ENCODE data around the gene GALNT14.

- TF ChIP-seq SUZ12 (IDR thresholded peaks at IDR 0.05; ENCODE audit: unreplicated experiment): no peak
- TF ChIP-seq, protein P1, sequence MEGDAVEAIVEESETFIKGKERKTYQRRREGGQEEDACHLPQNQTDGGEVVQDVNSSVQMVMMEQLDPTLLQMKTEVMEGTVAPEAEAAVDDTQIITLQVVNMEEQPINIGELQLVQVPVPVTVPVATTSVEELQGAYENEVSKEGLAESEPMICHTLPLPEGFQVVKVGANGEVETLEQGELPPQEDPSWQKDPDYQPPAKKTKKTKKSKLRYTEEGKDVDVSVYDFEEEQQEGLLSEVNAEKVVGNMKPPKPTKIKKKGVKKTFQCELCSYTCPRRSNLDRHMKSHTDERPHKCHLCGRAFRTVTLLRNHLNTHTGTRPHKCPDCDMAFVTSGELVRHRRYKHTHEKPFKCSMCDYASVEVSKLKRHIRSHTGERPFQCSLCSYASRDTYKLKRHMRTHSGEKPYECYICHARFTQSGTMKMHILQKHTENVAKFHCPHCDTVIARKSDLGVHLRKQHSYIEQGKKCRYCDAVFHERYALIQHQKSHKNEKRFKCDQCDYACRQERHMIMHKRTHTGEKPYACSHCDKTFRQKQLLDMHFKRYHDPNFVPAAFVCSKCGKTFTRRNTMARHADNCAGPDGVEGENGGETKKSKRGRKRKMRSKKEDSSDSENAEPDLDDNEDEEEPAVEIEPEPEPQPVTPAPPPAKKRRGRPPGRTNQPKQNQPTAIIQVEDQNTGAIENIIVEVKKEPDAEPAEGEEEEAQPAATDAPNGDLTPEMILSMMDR (IDR thresholded peaks at IDR 0.05 in 2 of 3, conservative IDR thresholded peaks at IDR 0.05 in 1 of 3; ENCODE audit: control insufficient read depth in 2 of 3, extremely low read depth in 1 of 3, insufficient read depth in 1 of 3, low read depth in 3 of 3, low read length in 3 of 3): no peak
- TF ChIP-seq POLR2A (IDR thresholded peaks at IDR 0.05; ENCODE audit: low read depth, low read length): no peak
- TF ChIP-seq ZZZ3 (IDR thresholded peaks at IDR 0.05; ENCODE audit: control insufficient read depth, insufficient read length, low read depth): no peak
- TF ChIP-seq USF1 (IDR thresholded peaks at IDR 0.05; ENCODE audit: borderline replicate concordance, extremely low read length, insufficient read depth, low read depth, low read length): no peak
- TF ChIP-seq POLR2AphosphoS2 (IDR thresholded peaks at IDR 0.05; ENCODE audit: low read depth, low read length): no peak
- no peak for TF ChIP-seq RFX5 (IDR thresholded peaks at IDR 0.05; ENCODE audit: low read depth, low read length)
- no peak for TF ChIP-seq CEBPB (IDR thresholded peaks at IDR 0.05; ENCODE audit: borderline replicate concordance in 1 of 2, low read depth in 2 of 2, low read length in 2 of 2)
- TF ChIP-seq BACH1 (IDR thresholded peaks at IDR 0.05; ENCODE audit: borderline replicate concordance): no peak
- TF ChIP-seq TCF12 (IDR thresholded peaks at IDR 0.05; ENCODE audit: low read depth, low read length): no peak
- no peak for TF ChIP-seq SP1 (IDR thresholded peaks at IDR 0.05; ENCODE audit: low read depth, low read length)
- no peak for TF ChIP-seq EZH2 (IDR thresholded peaks at IDR 0.05; ENCODE audit: borderline replicate concordance, control insufficient read depth, low read depth, low read length)
These were observed 86.0 kb downstream of the GALNT14 start for GRCh38 chr2:31052284-31052683.
